HepG2 (cell line): ENCODE measurements around the gene FHDC1. TPM values are rescaled to one million over a fixed set of nuclear protein-coding genes. Genes with fewer than 3 reads are reported as not detected.

Experiments
- ATAC-seq: fragments of 200-7000 bp; cut with Tn5 transposase; 3 replicates; pipeline ENCODE4 v1.9.1; 2020; ENCODE audit warnings: mild to moderate bottlenecking, moderate library complexity
- BruUV-seq: library from RNA; stranded (reverse); fragments of 400-500 nt; replicated peaks from 2 replicates; lab custom pipeline; 2021; lab: Mats Ljungman, UMichigan
- CTCF ChIA-PET: fragments of 300-600 bp; formaldehyde crosslinking; extraction: SDS; loops from one replicate; lab custom pipeline; 2021; ENCODE audit warnings: low total read pairs, inconsistent platforms, low intra/inter-chr PET ratio; lab: Yijun Ruan, JAX
- POLR2A ChIA-PET: fragments of 350-600 bp; sonication (Branson Sonifier 250); formaldehyde crosslinking; loops from one replicate; lab custom pipeline; 2020; ENCODE audit warnings: antibody characterized with exemption, inconsistent platforms; lab: Yijun Ruan, JAX
- DNase-seq: peaks from one replicate; pipeline ENCODE4 v3.0.0-alpha.2; 2015; ENCODE audit warnings: low spot score
- FAIRE-seq: peaks from 3 replicates; lab custom pipeline; 2011; peaks lifted over from hg19 to GRCh38; lab: Jason Lieb, UNC
- H2AFZ ChIP-seq: one replicate; pipeline ENCODE4 v1.6.1; 2011; ENCODE audit warnings: low read length, inconsistent platforms
- H3K27ac ChIP-seq: fragments of 300-600 bp; 3 replicates; pipeline ENCODE4 v1.8.0; 2011; ENCODE audit warnings: mixed run types, mild to moderate bottlenecking, mixed read lengths, low read length, inconsistent platforms; ENCODE audit not compliant: insufficient read depth; ENCODE audit errors: extremely low read length
- H3K27me3 ChIP-seq, 2 experiments: fragments of 200-600 bp in 1 of 2; 2 replicates in 1 of 2; 3 replicates in 1 of 2; pipeline versions ENCODE4 v1.6.0 to v1.8.0; 2011; ENCODE audit warnings: low read length in 2 of 2, mild to moderate bottlenecking in 2 of 2, moderate library complexity in 2 of 2, inconsistent platforms in 1 of 2; ENCODE audit not compliant: insufficient read depth in 2 of 2, control insufficient read depth in 1 of 2
- H3K36me3 ChIP-seq, 2 experiments: fragments of 200-600 bp in 1 of 2; replicated peaks in 1 of 2; 2 replicates in 1 of 2; 3 replicates in 1 of 2; pipeline versions ENCODE4 v1.5.1 to v1.8.0; 2011; ENCODE audit warnings: low read length in 2 of 2, inconsistent platforms in 1 of 2; ENCODE audit not compliant: insufficient read depth in 2 of 2, control insufficient read depth in 1 of 2
- H3K4me1 ChIP-seq: 2 replicates; pipeline ENCODE4 v1.5.1; 2012; ENCODE audit warnings: low read length, inconsistent platforms; ENCODE audit not compliant: insufficient read depth
- H3K4me2 ChIP-seq: 2 replicates; pipeline ENCODE4 v1.6.0; 2011; ENCODE audit warnings: low read depth, low read length, inconsistent platforms
- H3K4me3 ChIP-seq, 3 experiments: fragments of 200-600 bp in 1 of 3; sonication (generic), shearing (Covaris generic) in 1 of 3; replicated peaks in 1 of 3; 2 replicates each; pipeline ENCODE4 v1.5.1; 2011 to 2016; ENCODE audit warnings: low read length in 3 of 3, inconsistent platforms in 2 of 3, low read depth in 2 of 3, mild to moderate bottlenecking in 2 of 3, control low read depth in 1 of 3, mixed read lengths in 1 of 3; ENCODE audit not compliant: insufficient read depth in 1 of 3
- H3K79me2 ChIP-seq: one replicate; pipeline ENCODE4 v1.6.1; 2011; ENCODE audit warnings: low read length, inconsistent platforms; ENCODE audit not compliant: insufficient read depth
- H3K9ac ChIP-seq: 2 replicates; pipeline ENCODE4 v1.6.0; 2011; ENCODE audit warnings: mild to moderate bottlenecking, low read depth, low read length, inconsistent platforms; ENCODE audit not compliant: insufficient read depth
- H3K9me3 ChIP-seq: 2 replicates; pipeline ENCODE4 v1.5.1; 2012; ENCODE audit warnings: mild to moderate bottlenecking, low read length
- H4K20me1 ChIP-seq: 2 replicates; pipeline ENCODE4 v1.6.0; 2011; ENCODE audit warnings: inconsistent platforms, mild to moderate bottlenecking, low read length, moderate library complexity; ENCODE audit not compliant: insufficient read depth
- CHD2 ChIP-seq: IDR thresholded peaks from 2 replicates; pipeline ENCODE4 v1.6.1; 2011; ENCODE audit warnings: low read depth, low read length, improper control_type of control experiment
- DR1 ChIP-seq: sonication (generic); formaldehyde crosslinking; IDR thresholded peaks from 2 replicates; pipeline ENCODE4 v1.8.0; 2021; ENCODE audit warnings: mild to moderate bottlenecking, missing genetic modification reagents, inconsistent platforms
- FOXK2 ChIP-seq: fragments of 450-650 bp; IDR thresholded peaks from 2 replicates; pipeline ENCODE4 v1.6.1; 2016
- HNRNPL ChIP-seq: fragments of 200-400 bp; formaldehyde crosslinking; IDR thresholded peaks from 2 replicates; pipeline ENCODE4 v1.6.1; 2017; ENCODE audit warnings: mild to moderate bottlenecking, low read depth, low read length
- LCORL ChIP-seq, 2 experiments: fragments of 450-650 bp in 1 of 2; sonication (generic) in 1 of 2; formaldehyde crosslinking in 1 of 2; IDR thresholded peaks; 2 replicates each; pipeline versions ENCODE4 v1.5.0 to v1.6.1; 2017 to 2020; ENCODE audit warnings: antibody characterized with exemption in 1 of 2, missing genetic modification reagents in 1 of 2
- PHF20 ChIP-seq: sonication (generic); formaldehyde crosslinking; IDR thresholded peaks from 2 replicates; pipeline ENCODE4 v1.5.0; 2020; ENCODE audit warnings: mild to moderate bottlenecking, missing genetic modification reagents
- SKI ChIP-seq: fragments of 450-650 bp; IDR thresholded peaks from one replicate; pipeline ENCODE4 v1.6.1; 2018; ENCODE audit warnings: mild to moderate bottlenecking; ENCODE audit not compliant: partially characterized antibody
- STAG1 ChIP-seq: sonication (generic); formaldehyde crosslinking; IDR thresholded peaks from 2 replicates; pipeline ENCODE4 v1.4.0; 2020; ENCODE audit warnings: missing genetic modification reagents
- THAP7 ChIP-seq: sonication (generic); formaldehyde crosslinking; IDR thresholded peaks from 2 replicates; pipeline ENCODE4 v1.8.1; 2023; ENCODE audit warnings: mild to moderate bottlenecking, missing genetic modification reagents
- ZNF660 ChIP-seq: sonication (generic); formaldehyde crosslinking; IDR thresholded peaks from 2 replicates; pipeline ENCODE4 v1.5.1; 2020; ENCODE audit warnings: mild to moderate bottlenecking, low read depth, missing genetic modification reagents, borderline replicate concordance
- ZNF761 ChIP-seq: sonication (generic); formaldehyde crosslinking; conservative IDR thresholded peaks from 2 replicates; pipeline ENCODE4 v1.4.0; 2020; ENCODE audit warnings: mild to moderate bottlenecking, missing genetic modification reagents
- ZSCAN30 ChIP-seq: sonication (generic); formaldehyde crosslinking; IDR thresholded peaks from 2 replicates; pipeline ENCODE4 v1.5.0; 2020; ENCODE audit warnings: mild to moderate bottlenecking, missing genetic modification reagents
- WGBS: methylation state at CpG from one replicate; pipeline ENCODE4 v1.1.6; 2017; ENCODE audit warnings: low lambda C conversion rate; 5-methylcytosine and 5-hydroxymethylcytosine counted together
- in situ Hi-C: cut with HindIII; loops from 2 replicates; pipeline ENCODE4 v1.10.0; 2017; ENCODE audit warnings: low pct_unique_long_range_greater_than_20kb; ENCODE audit not compliant: extremely low pct_ligation_motif_present
- intact Hi-C: fragments of 100-400 bp; cut with micrococcal nuclease; formaldehyde crosslinking; loops from one replicate; pipeline ENCODE4 v1.10.0; 2022; ENCODE audit not compliant: unreplicated experiment
- polyA plus RNA-seq, 8 experiments: library from polyadenylated mRNA; depleted of rRNA in 3 of 8; stranded (reverse) in 7 of 8; unstranded in 1 of 8; fragments of >200 nt; fragmentation: Illumina TruSeq in 4 of 8; extraction: Trizol in 4 of 8; gene quantifications; 2 replicates each; pipeline versions ENCODE4 v1.2.1 to v1.2.3, GENCODE V29; 2011 to 2016; ENCODE audit warnings: low read depth in 4 of 8, missing spikeins in 1 of 8, mixed read lengths in 1 of 8; ENCODE audit not compliant: insufficient read depth in 1 of 8
- total RNA-seq, 5 experiments: library from RNA; depleted of rRNA; stranded (reverse); fragments of >200 nt; fragmentation: Illumina TruSeq; extraction: Trizol; gene quantifications; 2 replicates each; pipeline ENCODE4 v1.2.3, GENCODE V29; 2016; ENCODE audit warnings: low read depth in 1 of 5
- TF ChIP-seq, protein P1 (sequence below): IDR thresholded peaks from 2 replicates; pipeline ENCODE4 v1.6.1; 2016; ENCODE audit warnings: low read depth
- TF ChIP-seq, protein P2 (sequence below): sonication (generic); formaldehyde crosslinking; IDR thresholded peaks from 2 replicates; pipeline ENCODE4 v1.4.0; 2020; ENCODE audit warnings: mild to moderate bottlenecking, missing genetic modification reagents, borderline replicate concordance
- TF ChIP-seq, protein P3 (sequence below): sonication (generic); formaldehyde crosslinking; IDR thresholded peaks from 2 replicates; pipeline ENCODE4 v1.4.0; 2020; ENCODE audit warnings: missing genetic modification reagents, borderline replicate concordance

Gene FHDC1
- total and polyA plus RNA-seq, 2 of the 13 experiments (the other 11 are each of a cell fraction or from before 2014, with no cell fraction given): 0.07 to 0.15 TPM

GRCh38 chr4:152929888-152930287 is 6.2 kb upstream of the FHDC1 start:
- H4K20me1 ChIP-seq: no peaks in the 10 kb centered on the region
- H3K9me3 ChIP-seq: no peaks in the 10 kb centered on the region
- ATAC-seq (no peak), DNase-seq (no peak), FAIRE-seq (no peak)
- no peak overlapping the region for H3K4me3 ChIP-seq
- in situ Hi-C loops: no loop called here
- peaks cover 12% of the 10 kb centered on the region; the same call in 1 of the 2 replicates for H3K4me1 ChIP-seq
- no peak overlapping the region for H3K9ac ChIP-seq
- no peak overlapping the region for H2AFZ ChIP-seq
- ChIA-PET POLR2A (no interaction called here), CTCF (no interaction called here)
- WGBS: 0% methylated on average over 1 of the region's 1 CpG
- H3K36me3 ChIP-seq: no peaks in the 10 kb centered on the region
- intact Hi-C loops: no loop called here
- no peak for TF ChIP-seq ZNF761 (CRISPR knock-in tag)
- TF ChIP-seq THAP7 (CRISPR knock-in tag): no peak
- TF ChIP-seq, protein P1, sequence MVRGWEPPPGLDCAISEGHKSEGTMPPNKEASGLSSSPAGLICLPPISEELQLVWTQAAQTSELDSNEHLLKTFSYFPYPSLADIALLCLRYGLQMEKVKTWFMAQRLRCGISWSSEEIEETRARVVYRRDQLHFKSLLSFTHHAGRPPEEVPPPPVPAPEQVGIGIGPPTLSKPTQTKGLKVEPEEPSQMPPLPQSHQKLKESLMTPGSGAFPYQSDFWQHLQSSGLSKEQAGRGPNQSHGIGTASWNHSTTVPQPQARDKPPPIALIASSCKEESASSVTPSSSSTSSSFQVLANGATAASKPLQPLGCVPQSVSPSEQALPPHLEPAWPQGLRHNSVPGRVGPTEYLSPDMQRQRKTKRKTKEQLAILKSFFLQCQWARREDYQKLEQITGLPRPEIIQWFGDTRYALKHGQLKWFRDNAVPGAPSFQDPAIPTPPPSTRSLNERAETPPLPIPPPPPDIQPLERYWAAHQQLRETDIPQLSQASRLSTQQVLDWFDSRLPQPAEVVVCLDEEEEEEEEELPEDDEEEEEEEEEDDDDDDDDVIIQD (CRISPR knock-in tag): no peak
- TF ChIP-seq PHF20 (CRISPR knock-in tag): no peak
- no peak for TF ChIP-seq CHD2
- no peak for TF ChIP-seq FOXK2
- TF ChIP-seq STAG1: no peak
- TF ChIP-seq, protein P2, sequence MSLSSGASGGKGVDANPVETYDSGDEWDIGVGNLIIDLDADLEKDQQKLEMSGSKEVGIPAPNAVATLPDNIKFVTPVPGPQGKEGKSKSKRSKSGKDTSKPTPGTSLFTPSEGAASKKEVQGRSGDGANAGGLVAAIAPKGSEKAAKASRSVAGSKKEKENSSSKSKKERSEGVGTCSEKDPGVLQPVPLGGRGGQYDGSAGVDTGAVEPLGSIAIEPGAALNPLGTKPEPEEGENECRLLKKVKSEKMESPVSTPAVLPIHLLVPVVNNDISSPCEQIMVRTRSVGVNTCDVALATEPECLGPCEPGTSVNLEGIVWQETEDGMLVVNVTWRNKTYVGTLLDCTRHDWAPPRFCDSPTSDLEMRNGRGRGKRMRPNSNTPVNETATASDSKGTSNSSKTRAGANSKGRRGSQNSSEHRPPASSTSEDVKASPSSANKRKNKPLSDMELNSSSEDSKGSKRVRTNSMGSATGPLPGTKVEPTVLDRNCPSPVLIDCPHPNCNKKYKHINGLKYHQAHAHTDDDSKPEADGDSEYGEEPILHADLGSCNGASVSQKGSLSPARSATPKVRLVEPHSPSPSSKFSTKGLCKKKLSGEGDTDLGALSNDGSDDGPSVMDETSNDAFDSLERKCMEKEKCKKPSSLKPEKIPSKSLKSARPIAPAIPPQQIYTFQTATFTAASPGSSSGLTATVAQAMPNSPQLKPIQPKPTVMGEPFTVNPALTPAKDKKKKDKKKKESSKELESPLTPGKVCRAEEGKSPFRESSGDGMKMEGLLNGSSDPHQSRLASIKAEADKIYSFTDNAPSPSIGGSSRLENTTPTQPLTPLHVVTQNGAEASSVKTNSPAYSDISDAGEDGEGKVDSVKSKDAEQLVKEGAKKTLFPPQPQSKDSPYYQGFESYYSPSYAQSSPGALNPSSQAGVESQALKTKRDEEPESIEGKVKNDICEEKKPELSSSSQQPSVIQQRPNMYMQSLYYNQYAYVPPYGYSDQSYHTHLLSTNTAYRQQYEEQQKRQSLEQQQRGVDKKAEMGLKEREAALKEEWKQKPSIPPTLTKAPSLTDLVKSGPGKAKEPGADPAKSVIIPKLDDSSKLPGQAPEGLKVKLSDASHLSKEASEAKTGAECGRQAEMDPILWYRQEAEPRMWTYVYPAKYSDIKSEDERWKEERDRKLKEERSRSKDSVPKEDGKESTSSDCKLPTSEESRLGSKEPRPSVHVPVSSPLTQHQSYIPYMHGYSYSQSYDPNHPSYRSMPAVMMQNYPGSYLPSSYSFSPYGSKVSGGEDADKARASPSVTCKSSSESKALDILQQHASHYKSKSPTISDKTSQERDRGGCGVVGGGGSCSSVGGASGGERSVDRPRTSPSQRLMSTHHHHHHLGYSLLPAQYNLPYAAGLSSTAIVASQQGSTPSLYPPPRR (CRISPR knock-in tag): no peak
- TF ChIP-seq HNRNPL: no peak
- no peak for TF ChIP-seq LCORL (IDR thresholded peaks at IDR 0.05)
- TF ChIP-seq LCORL (CRISPR knock-in tag; IDR thresholded peaks at IDR 0.05): no peak
- no peak for TF ChIP-seq DR1 (CRISPR knock-in tag)
- TF ChIP-seq ZNF660 (CRISPR knock-in tag): no peak
- TF ChIP-seq, protein P3, sequence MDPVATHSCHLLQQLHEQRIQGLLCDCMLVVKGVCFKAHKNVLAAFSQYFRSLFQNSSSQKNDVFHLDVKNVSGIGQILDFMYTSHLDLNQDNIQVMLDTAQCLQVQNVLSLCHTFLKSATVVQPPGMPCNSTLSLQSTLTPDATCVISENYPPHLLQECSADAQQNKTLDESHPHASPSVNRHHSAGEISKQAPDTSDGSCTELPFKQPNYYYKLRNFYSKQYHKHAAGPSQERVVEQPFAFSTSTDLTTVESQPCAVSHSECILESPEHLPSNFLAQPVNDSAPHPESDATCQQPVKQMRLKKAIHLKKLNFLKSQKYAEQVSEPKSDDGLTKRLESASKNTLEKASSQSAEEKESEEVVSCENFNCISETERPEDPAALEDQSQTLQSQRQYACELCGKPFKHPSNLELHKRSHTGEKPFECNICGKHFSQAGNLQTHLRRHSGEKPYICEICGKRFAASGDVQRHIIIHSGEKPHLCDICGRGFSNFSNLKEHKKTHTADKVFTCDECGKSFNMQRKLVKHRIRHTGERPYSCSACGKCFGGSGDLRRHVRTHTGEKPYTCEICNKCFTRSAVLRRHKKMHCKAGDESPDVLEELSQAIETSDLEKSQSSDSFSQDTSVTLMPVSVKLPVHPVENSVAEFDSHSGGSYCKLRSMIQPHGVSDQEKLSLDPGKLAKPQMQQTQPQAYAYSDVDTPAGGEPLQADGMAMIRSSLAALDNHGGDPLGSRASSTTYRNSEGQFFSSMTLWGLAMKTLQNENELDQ (CRISPR knock-in tag): no peak
- no peak for TF ChIP-seq SKI
- no peak for TF ChIP-seq ZSCAN30
- no TSS peak for BruUV-seq
- H3K27ac ChIP-seq: no peak overlapping the region
- H3K27me3 ChIP-seq: peaks cover 0 to 6% of the 10 kb centered on the region in 2 experiments; a peak in 1 of 5 replicates
- no peak overlapping the region for H3K4me2 ChIP-seq
- no peaks in the 10 kb centered on the region for H3K79me2 ChIP-seq
